ENCODE data around the gene HIF3A. TPM values are rescaled to one million over a fixed set of nuclear protein-coding genes. Genes with fewer than 3 reads are reported as not detected.
"Not testable (repeated sequence)": the region's sequence is repeated elsewhere in the genome, so short reads cannot be mapped to it uniquely, and the experiment has no call there.

HIF3A gene
- total and polyA plus RNA-seq, 2 donors (not counting 3 experiments of a cell fraction or from before 2014, with no cell fraction given) = 8.1 to 8.5 TPM

DNA sequence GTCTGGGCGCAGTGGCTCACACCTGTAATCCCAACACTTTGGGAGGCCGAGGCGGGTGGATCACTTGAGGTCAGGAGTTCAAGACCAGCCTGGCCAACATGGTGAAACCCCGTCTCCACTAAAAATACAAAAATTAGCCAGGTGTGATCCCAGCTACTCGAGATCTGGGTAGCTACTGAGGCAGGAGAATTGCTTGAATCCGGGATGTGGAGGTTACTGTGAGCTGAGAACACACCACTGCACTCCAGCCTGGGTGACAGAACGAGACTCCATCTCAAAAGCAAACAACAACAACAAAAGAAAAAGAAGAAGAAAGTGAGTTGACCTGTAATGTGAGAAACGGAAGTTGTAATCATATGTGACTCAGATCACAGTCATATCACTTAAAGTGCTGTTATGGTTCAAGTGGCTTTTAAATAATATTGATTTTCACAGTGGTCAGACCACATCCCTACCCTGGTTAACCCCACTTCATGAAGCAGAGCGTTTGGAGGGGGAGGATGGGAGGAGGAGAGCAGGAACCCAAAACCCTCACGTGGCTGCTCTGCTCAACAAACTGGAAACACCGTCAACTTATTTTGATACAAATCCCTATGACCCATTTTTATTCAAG is 34.1 kb upstream of the HIF3A start:
- H3K9me3 ChIP-seq (replicated peaks; ENCODE audit: control insufficient read depth, insufficient read depth, low read length); H4K20me1 ChIP-seq (replicated peaks; ENCODE audit: control insufficient read depth, extremely low read depth, insufficient read depth, low read length); dilution Hi-C loops (cut with MboI; ENCODE audit: extremely low pct_ligation_motif_present, low sequenced_read_pairs); H3K27me3 ChIP-seq (ENCODE audit: control insufficient read depth in 2 of 2, insufficient read depth in 2 of 2, low read length in 2 of 2); H3K4me3 ChIP-seq (replicated peaks in 1 of 3; ENCODE audit: insufficient read depth in 1 of 3, low read depth in 1 of 3, low read length in 3 of 3); H3K27ac ChIP-seq (ENCODE audit: insufficient read depth, low read depth, low read length); H2AFZ ChIP-seq (ENCODE audit: low read depth, low read length); H3K79me2 ChIP-seq (ENCODE audit: control insufficient read depth, insufficient read depth, low read length); H3K4me1 ChIP-seq (ENCODE audit: control insufficient read depth, extremely low read depth, insufficient read depth, low read length); H3K9ac ChIP-seq (replicated peaks; ENCODE audit: extremely low read depth, insufficient read depth, low read length); H3K9me1 ChIP-seq (replicated peaks; ENCODE audit: control insufficient read depth, extremely low read depth, insufficient read depth, low read length); POLR2A ChIA-PET; intact Hi-C loops (cut with micrococcal nuclease); H3K36me3 ChIP-seq (ENCODE audit: control insufficient read depth in 2 of 2, extremely low read depth in 1 of 2, insufficient read depth in 2 of 2, low read length in 2 of 2); BruUV-seq (replicated peaks): not testable (repeated sequence)
- DNase-seq (ENCODE audit: low read depth, low spot score) (peak; percentile 69), FAIRE-seq (peak; percentile 89)
- H3K4me2 ChIP-seq (ENCODE audit: insufficient read depth, low read length) = peak overlapping the region; percentile 21
- TF ChIP-seq FOS (IDR thresholded peaks at IDR 0.05; ENCODE audit: borderline replicate concordance, insufficient read depth, low read length) (peak; percentile 83), JUN (IDR thresholded peaks at IDR 0.05; ENCODE audit: borderline replicate concordance, insufficient read depth, insufficient read length, low read depth) (peak; percentile 80), POLR2AphosphoS5 (IDR thresholded peaks at IDR 0.05; ENCODE audit: insufficient read depth, low read depth, low read length) (peak; percentile 64)
- CTCF ChIA-PET = interaction anchor here (1.7 to 9.4 kb wide), 4 partner anchors 73 to 234 kb away, joined by 9 to 170 read pairs (median 98); no protein-coding TSS in a partner anchor

- H3K27ac ChIP-seq (ENCODE audit: insufficient read depth, low read depth, low read length); dilution Hi-C loops (cut with MboI; ENCODE audit: extremely low pct_ligation_motif_present, low sequenced_read_pairs); POLR2A ChIA-PET; H3K79me2 ChIP-seq (ENCODE audit: control insufficient read depth, insufficient read depth, low read length); H3K9me1 ChIP-seq (replicated peaks; ENCODE audit: control insufficient read depth, extremely low read depth, insufficient read depth, low read length); H3K4me3 ChIP-seq (replicated peaks in 1 of 3; ENCODE audit: insufficient read depth in 1 of 3, low read depth in 1 of 3, low read length in 3 of 3); H4K20me1 ChIP-seq (replicated peaks; ENCODE audit: control insufficient read depth, extremely low read depth, insufficient read depth, low read length); H3K27me3 ChIP-seq (ENCODE audit: control insufficient read depth in 2 of 2, insufficient read depth in 2 of 2, low read length in 2 of 2); H3K36me3 ChIP-seq (ENCODE audit: control insufficient read depth in 2 of 2, extremely low read depth in 1 of 2, insufficient read depth in 2 of 2, low read length in 2 of 2); BruUV-seq (replicated peaks); DNase-seq (ENCODE audit: low read depth, low spot score); H2AFZ ChIP-seq (ENCODE audit: low read depth, low read length); H3K4me2 ChIP-seq (ENCODE audit: insufficient read depth, low read length); H3K9ac ChIP-seq (replicated peaks; ENCODE audit: extremely low read depth, insufficient read depth, low read length); H3K9me3 ChIP-seq (replicated peaks; ENCODE audit: control insufficient read depth, insufficient read depth, low read length); FAIRE-seq; H3K4me1 ChIP-seq (ENCODE audit: control insufficient read depth, extremely low read depth, insufficient read depth, low read length): not testable (repeated sequence)
- intact Hi-C loops (cut with micrococcal nuclease) = loop anchor here (1.0 to 2.0 kb wide), 4 partner anchors 76 to 236 kb away; no protein-coding TSS in a partner anchor
- CTCF ChIA-PET = interaction anchor here (0.5 to 9.4 kb wide), 28 partner anchors 8 to 382 kb away, joined by 3 to 170 read pairs (median 4); partner anchors contain the start of gene PGLYRP1
Observed at GRCh38 chr19:46264801-46265200, 32.0 kb upstream of the HIF3A start.
